Testis (tissue), 3 donors: ENCODE data around the gene FBXL19. TPM values are rescaled to one million over a fixed set of nuclear protein-coding genes. Genes with fewer than 3 reads are reported as not detected.
A peak's percentile ranks its signal among the peaks of the same experiment; 100 is the strongest.

Experiments
- DNase-seq: peaks from one replicate; pipeline ENCODE4 v3.0.0-alpha.2; 2019
- H3K27ac ChIP-seq, 2 donors: fragments of 200-600 bp; sonication (generic); one replicate each; pipeline ENCODE4 v1.5.1; 2019
- H3K27me3 ChIP-seq: fragments of 200-600 bp; sonication (generic); one replicate; pipeline ENCODE4 v1.5.1; 2019
- H3K36me3 ChIP-seq: fragments of 200-600 bp; sonication (generic); one replicate; pipeline ENCODE4 v1.5.1; 2017; ENCODE audit warnings: low read depth; ENCODE audit errors: missing control alignments
- H3K4me1 ChIP-seq: fragments of 200-600 bp; sonication (generic); one replicate; pipeline ENCODE4 v1.5.1; 2019
- H3K4me3 ChIP-seq, 2 donors: fragments of 200-600 bp; sonication (generic); one replicate each; pipeline ENCODE4 v1.5.1; 2017 to 2019
- H3K9me3 ChIP-seq: fragments of 200-600 bp; sonication (generic); one replicate; pipeline ENCODE4 v1.5.1; 2017
- POLR2A ChIP-seq: fragments of 450-650 bp; IDR thresholded peaks from one replicate; pipeline ENCODE4 v1.6.1; 2017; ENCODE audit warnings: antibody characterized with exemption, mild to moderate bottlenecking, moderate library complexity
- WGBS, 2 donors: methylation state at CpG; one replicate each; pipeline ENCODE4 v1.1.5; 2018; 5-methylcytosine and 5-hydroxymethylcytosine counted together
- intact Hi-C: fragments of 100-400 bp; cut with DNase I; formaldehyde crosslinking; loops from one replicate; pipeline ENCODE4 v1.15.1; 2023; ENCODE audit warnings: low total_unique reads
- polyA plus RNA-seq: library from polyadenylated mRNA; stranded (reverse); fragments of 350-450 nt; fragmentation: Illumina TruSeq; extraction: RNeasy Lipid Tissue Mini Kit (QIAGEN cat#74804); gene quantifications from one replicate; pipeline ENCODE4 v1.2.3, GENCODE V29; 2014; ENCODE audit warnings: low read depth, low replicate concordance; ENCODE audit not compliant: insufficient read depth
- total RNA-seq, 2 donors: library from RNA; depleted of rRNA; stranded (reverse); fragments of >200 nt; gene quantifications; one replicate each; pipeline ENCODE4 v1.2.3, GENCODE V29; 2016
- TF ChIP-seq, protein P1 (sequence below), 3 experiments: fragments of 450-650 bp in 2 of 3; fragments of 200-600 bp in 1 of 3; sonication (generic) in 1 of 3; IDR thresholded peaks; one replicate each; pipeline ENCODE4 v1.5.1; 2016 to 2019; ENCODE audit warnings: antibody characterized with exemption in 3 of 3, mild to moderate bottlenecking in 2 of 3, moderate library complexity in 1 of 3

Gene FBXL19
- total and polyA plus RNA-seq, 3 donors from 2014 or later: 47.0 to 149 (median 142) TPM

DNA sequence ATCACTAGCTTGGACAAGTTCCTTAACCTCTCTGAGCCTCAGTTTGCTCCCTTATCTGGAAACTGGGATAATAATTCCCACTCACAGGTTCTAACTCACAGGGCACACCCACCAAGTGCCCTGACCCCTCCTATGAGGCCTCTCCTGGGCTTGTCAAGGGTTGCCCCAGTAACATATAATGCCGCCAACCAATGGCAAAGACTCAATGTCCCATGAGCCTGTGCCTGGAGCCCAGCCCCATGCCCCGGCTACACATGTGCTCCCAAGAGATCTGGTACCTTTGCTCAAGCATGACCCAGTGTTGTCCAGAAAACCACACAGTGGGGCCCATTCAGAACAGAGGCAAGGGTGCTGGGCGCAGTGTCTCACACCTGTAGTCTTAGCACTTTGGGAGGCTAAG lies 8.5 kb upstream of the FBXL19 start:
- H3K9me3 ChIP-seq: no peaks in the 10 kb centered on the region

DNA sequence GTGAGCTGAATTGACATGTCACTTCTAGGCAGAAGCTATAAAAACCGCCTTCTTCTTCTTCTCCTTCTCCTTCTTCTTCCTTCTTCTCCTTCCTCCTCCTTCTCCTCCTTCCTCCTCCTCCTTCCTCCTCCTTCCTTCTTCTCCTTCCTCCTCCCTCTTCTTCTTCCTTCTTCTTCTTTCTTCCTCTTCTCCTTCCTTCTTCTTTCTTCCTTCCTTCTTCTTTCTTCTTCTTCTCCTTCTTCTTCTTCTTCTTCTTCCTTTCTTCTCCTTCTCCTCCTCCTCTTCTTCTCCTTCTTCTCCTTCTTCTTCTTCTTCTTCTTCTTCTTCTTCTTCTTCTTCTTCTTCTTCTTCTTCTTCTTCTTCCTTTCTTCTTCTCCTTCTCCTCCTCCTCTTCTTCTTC lies 4.8 kb upstream of the FBXL19 start:
- Histone ChIP-seq H3K27me3 (no peaks in the 10 kb centered on the region), H3K36me3 (no peaks in the 10 kb centered on the region), H3K27ac (no peak overlapping the region), H3K9me3 (no peaks in the 10 kb centered on the region), H3K4me1 (no peaks in the 10 kb centered on the region), H3K4me3 (no peak overlapping the region)
- intact Hi-C loops: no loop called here
- DNase-seq: no peak
- 78 to 85% methylated on average over 1 of the region's 1 CpG for WGBS, 2 donors
- TF ChIP-seq, protein P1, sequence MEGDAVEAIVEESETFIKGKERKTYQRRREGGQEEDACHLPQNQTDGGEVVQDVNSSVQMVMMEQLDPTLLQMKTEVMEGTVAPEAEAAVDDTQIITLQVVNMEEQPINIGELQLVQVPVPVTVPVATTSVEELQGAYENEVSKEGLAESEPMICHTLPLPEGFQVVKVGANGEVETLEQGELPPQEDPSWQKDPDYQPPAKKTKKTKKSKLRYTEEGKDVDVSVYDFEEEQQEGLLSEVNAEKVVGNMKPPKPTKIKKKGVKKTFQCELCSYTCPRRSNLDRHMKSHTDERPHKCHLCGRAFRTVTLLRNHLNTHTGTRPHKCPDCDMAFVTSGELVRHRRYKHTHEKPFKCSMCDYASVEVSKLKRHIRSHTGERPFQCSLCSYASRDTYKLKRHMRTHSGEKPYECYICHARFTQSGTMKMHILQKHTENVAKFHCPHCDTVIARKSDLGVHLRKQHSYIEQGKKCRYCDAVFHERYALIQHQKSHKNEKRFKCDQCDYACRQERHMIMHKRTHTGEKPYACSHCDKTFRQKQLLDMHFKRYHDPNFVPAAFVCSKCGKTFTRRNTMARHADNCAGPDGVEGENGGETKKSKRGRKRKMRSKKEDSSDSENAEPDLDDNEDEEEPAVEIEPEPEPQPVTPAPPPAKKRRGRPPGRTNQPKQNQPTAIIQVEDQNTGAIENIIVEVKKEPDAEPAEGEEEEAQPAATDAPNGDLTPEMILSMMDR (IDR thresholded peaks at IDR 0.05): no peak
- TF ChIP-seq POLR2A: no peak

More for the DNA sequence above, 8.5 kb upstream of the FBXL19 start:
- no peak for DNase-seq
- no peaks in the 10 kb centered on the region for H3K4me1 ChIP-seq
- no peaks in the 10 kb centered on the region for H3K36me3 ChIP-seq
- WGBS, 2 donors: 85 to 97% methylated on average over 2 to 3 of the region's 3 CpGs
- no peaks in the 10 kb centered on the region for H3K27me3 ChIP-seq
- intact Hi-C loops: no loop called here
- no peak overlapping the region for H3K27ac ChIP-seq
- TF ChIP-seq, protein P1 (IDR thresholded peaks at IDR 0.05): no peak
- TF ChIP-seq POLR2A: no peak
- no peak overlapping the region for H3K4me3 ChIP-seq

DNA sequence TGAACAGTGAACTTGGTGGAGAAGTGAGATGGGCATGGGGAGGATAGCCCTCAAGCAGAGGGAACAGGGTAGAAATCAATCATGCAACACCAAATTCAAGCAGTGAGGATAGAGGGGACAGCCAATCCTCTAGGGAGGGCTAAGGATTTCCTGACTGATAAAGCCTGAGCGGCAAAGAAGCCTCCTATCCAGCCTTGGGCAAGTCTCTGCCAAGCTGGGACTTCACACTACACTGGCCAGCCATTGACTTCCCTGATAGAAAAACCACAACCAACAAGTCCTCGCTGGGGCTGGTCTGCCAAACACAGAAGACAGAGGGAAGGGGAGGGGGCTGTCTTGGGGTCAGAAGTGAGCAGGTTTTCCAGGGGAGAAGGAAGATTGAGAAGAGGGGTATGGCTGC lies 2.5 kb upstream of the FBXL19 start:
- TF ChIP-seq, protein P1 (IDR thresholded peaks at IDR 0.05): no peak
- no peak for TF ChIP-seq POLR2A
- Histone ChIP-seq H3K9me3 (no peaks in the 10 kb centered on the region), H3K4me3 (no peak overlapping the region), H3K36me3 (no peaks in the 10 kb centered on the region), H3K4me1 (peaks cover 6% of the 10 kb centered on the region), H3K27me3 (no peaks in the 10 kb centered on the region), H3K27ac (no peak overlapping the region)
- no peak for DNase-seq
- intact Hi-C loops: loop anchor here (5.0 kb wide), 1 partner anchor 74 kb away; no protein-coding TSS in a partner anchor
- WGBS, 2 donors: 66 to 74% methylated on average over 2 of the region's 2 CpGs

DNA sequence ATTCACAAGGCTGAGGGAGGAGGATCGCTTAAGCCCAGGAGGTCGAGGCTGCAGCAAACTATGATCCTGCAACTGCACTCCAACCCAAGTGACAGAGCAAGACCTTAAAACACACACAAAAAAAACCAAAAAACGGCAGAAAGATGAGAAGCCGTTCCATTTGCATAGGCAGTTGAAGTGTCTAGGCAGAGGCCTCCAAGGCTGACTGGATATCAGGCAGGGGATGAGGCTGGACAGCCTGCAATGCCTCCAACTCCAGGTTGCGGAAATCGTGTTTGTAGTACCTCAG lies 2.0 kb upstream of the FBXL19 start:
- WGBS, 2 donors: 15 to 21% methylated on average over 6 of the region's 6 CpGs
- no peak for DNase-seq
- peak overlapping the region; percentile 78 to 87 for H3K4me3 ChIP-seq
- peaks cover 6% of the 10 kb centered on the region for H3K4me1 ChIP-seq
- H3K27ac ChIP-seq: peak overlapping the region in 1 of 2 donors; percentile 67
- TF ChIP-seq POLR2A: no peak
- TF ChIP-seq, protein P1 (IDR thresholded peaks at IDR 0.05): no peak
- intact Hi-C loops: loop anchor here (5.0 kb wide), 1 partner anchor 74 kb away; no protein-coding TSS in a partner anchor
- H3K9me3 ChIP-seq: no peaks in the 10 kb centered on the region
- H3K27me3 ChIP-seq: no peaks in the 10 kb centered on the region
- no peaks in the 10 kb centered on the region for H3K36me3 ChIP-seq

DNA sequence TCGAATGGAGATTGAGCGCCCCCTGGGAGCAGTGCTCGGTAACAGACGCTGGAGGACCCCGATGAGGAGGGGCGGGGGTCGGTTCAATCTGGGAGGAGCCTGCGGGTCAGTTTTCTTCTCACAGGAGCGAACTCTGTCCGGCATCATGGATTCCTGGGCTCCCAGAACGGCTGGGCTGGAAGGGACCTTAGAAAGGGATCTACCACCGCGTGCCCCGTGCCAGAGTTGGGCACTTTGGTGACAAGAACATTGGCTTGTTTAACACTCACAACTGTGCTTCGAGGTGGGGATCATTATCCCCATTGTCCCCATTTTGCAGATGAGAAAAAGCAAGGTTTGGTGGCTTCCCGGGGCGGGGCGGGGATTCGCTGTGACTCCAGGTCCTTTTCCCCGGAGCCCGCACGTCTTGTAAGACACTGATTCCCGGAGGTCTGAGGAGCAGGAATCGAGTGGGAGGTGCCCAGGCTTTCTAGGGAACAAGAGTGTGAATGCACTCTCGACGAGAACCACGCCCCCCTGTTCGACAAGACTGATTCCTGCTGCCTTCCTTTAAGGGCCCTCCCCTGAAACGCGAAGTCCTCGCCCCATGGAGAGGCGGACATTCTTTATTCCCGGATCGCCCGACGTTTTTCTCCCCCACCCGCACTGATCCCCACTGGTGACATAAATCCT lies 1.5 kb upstream of the FBXL19 start:
- H3K36me3 ChIP-seq: no peaks in the 10 kb centered on the region
- no peaks in the 10 kb centered on the region for H3K27me3 ChIP-seq
- H3K27ac ChIP-seq: peak overlapping the region; percentile 67 to 90
- H3K4me3 ChIP-seq: peak overlapping the region; percentile 78 to 87
- no peaks in the 10 kb centered on the region for H3K9me3 ChIP-seq
- peak; percentile 94 for DNase-seq
- H3K4me1 ChIP-seq: peaks cover 6% of the 10 kb centered on the region
- intact Hi-C loops: loop anchor here (5.0 kb wide), 1 partner anchor 75 kb away; no protein-coding TSS in a partner anchor
- 0% methylated on average over 29 to 37 of the region's 37 CpGs for WGBS, 2 donors
- TF ChIP-seq, protein P1 (IDR thresholded peaks at IDR 0.05): peak; percentile 76 to 94 (median 92)
- no peak for TF ChIP-seq POLR2A
